ENCODE data around the gene ZRANB3.

Gene ZRANB3

DNA sequence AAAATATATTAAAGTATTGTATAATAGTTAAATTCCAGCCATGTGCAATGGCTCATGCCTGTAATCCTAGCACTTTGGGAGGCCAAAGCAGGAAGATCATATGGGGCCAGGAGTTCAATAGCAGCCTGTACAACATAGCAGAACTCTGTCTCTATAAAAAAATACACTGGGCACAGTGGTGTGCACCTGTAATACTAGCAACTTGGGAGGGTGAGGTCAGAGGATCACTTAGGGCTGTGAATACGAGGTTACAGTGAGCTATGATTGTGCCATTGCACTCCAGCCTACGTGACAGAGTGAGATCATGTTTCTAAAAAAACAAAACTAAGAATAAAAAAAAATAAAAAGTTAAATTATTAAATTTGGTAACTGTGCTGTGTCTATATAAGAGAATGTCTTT, 36.1 kb downstream of the ZRANB3 start:
- TF ChIP-seq, protein P1, sequence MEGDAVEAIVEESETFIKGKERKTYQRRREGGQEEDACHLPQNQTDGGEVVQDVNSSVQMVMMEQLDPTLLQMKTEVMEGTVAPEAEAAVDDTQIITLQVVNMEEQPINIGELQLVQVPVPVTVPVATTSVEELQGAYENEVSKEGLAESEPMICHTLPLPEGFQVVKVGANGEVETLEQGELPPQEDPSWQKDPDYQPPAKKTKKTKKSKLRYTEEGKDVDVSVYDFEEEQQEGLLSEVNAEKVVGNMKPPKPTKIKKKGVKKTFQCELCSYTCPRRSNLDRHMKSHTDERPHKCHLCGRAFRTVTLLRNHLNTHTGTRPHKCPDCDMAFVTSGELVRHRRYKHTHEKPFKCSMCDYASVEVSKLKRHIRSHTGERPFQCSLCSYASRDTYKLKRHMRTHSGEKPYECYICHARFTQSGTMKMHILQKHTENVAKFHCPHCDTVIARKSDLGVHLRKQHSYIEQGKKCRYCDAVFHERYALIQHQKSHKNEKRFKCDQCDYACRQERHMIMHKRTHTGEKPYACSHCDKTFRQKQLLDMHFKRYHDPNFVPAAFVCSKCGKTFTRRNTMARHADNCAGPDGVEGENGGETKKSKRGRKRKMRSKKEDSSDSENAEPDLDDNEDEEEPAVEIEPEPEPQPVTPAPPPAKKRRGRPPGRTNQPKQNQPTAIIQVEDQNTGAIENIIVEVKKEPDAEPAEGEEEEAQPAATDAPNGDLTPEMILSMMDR (conservative IDR thresholded peaks at IDR 0.05; ENCODE audit: low read length), result no peak
- no peak for TF ChIP-seq EZH2phosphoT487 (IDR thresholded peaks at IDR 0.05; ENCODE audit: borderline replicate concordance)
- no peak overlapping the region for H3K4me3 ChIP-seq (ENCODE audit: low read length, poor library complexity, severe bottlenecking)
- H3F3A ChIP-seq (ENCODE audit: low read depth), result no peaks in the 10 kb centered on the region
- H3K4me2 ChIP-seq (ENCODE audit: low read depth, low read length, poor library complexity, severe bottlenecking), result no peak overlapping the region
- no peaks in the 10 kb centered on the region for H3K27me3 ChIP-seq (ENCODE audit: insufficient read depth, low read length, poor library complexity, severe bottlenecking)
- H3K79me2 ChIP-seq (ENCODE audit: insufficient read depth, low read length), result no peaks in the 10 kb centered on the region
- no peak overlapping the region for H2AFZ ChIP-seq (ENCODE audit: low read length)
- H3K9ac ChIP-seq (ENCODE audit: low read depth, low read length, poor library complexity, severe bottlenecking), result no peak overlapping the region
- no peaks in the 10 kb centered on the region for H3K4me1 ChIP-seq (ENCODE audit: insufficient read depth, low read length, poor library complexity, severe bottlenecking)
- H3K9me2 ChIP-seq (replicated peaks; ENCODE audit: low read depth, low read length), result no peaks in the 10 kb centered on the region
- H4K20me1 ChIP-seq (ENCODE audit: insufficient read depth, low read length, poor library complexity, severe bottlenecking), result no peaks in the 10 kb centered on the region
- H3K36me3 ChIP-seq (ENCODE audit: insufficient read depth, low read length), result peaks cover 5% of the 10 kb centered on the region; the same call in 1 of the 2 replicates
- H3K9me3 ChIP-seq (ENCODE audit: insufficient read depth, low read depth, low read length), result peaks cover 7% of the 10 kb centered on the region; the same call in 1 of the 2 replicates

DNA sequence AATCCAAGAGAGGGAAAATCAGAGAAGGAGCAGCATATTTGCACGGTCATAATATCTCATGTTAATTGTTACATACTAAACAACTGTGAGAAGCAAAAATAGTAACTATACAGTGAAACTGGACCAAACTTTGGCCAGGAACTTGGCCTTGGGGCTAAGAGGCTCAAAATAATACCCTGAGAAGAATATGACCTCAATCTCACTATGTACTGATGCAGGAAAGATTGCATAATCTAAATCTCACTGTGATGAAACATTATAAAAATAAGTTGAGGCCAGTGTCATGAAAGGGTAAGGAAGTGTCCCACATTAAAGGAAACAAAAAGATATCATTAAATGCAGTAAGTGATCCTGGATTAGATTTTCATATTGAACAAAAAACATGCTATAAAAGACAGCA, 36.5 kb downstream of the ZRANB3 start:
- H3K4me2 ChIP-seq (ENCODE audit: low read depth, low read length, poor library complexity, severe bottlenecking), result no peak overlapping the region
- H3K27me3 ChIP-seq (ENCODE audit: insufficient read depth, low read length, poor library complexity, severe bottlenecking), result no peaks in the 10 kb centered on the region
- no peak overlapping the region for H3K9ac ChIP-seq (ENCODE audit: low read depth, low read length, poor library complexity, severe bottlenecking)
- no peaks in the 10 kb centered on the region for H3K4me1 ChIP-seq (ENCODE audit: insufficient read depth, low read length, poor library complexity, severe bottlenecking)
- no peaks in the 10 kb centered on the region for H4K20me1 ChIP-seq (ENCODE audit: insufficient read depth, low read length, poor library complexity, severe bottlenecking)
- H3K36me3 ChIP-seq (ENCODE audit: insufficient read depth, low read length), result 0 out of 2 replicates have a peak, but pooled peaks cover 1% of the 10 kb centered on the region
- no peaks in the 10 kb centered on the region for H3K9me2 ChIP-seq (replicated peaks; ENCODE audit: low read depth, low read length)
- H3F3A ChIP-seq (ENCODE audit: low read depth), result no peaks in the 10 kb centered on the region
- no peak overlapping the region for H2AFZ ChIP-seq (ENCODE audit: low read length)
- no peak for TF ChIP-seq EZH2phosphoT487 (IDR thresholded peaks at IDR 0.05; ENCODE audit: borderline replicate concordance)
- TF ChIP-seq, protein P1 (conservative IDR thresholded peaks at IDR 0.05; ENCODE audit: low read length), result no peak
- H3K9me3 ChIP-seq (ENCODE audit: insufficient read depth, low read depth, low read length), result peaks cover 5% of the 10 kb centered on the region; the same call in 1 of the 2 replicates
- no peak overlapping the region for H3K4me3 ChIP-seq (ENCODE audit: low read length, poor library complexity, severe bottlenecking)
- no peaks in the 10 kb centered on the region for H3K79me2 ChIP-seq (ENCODE audit: insufficient read depth, low read length)

DNA sequence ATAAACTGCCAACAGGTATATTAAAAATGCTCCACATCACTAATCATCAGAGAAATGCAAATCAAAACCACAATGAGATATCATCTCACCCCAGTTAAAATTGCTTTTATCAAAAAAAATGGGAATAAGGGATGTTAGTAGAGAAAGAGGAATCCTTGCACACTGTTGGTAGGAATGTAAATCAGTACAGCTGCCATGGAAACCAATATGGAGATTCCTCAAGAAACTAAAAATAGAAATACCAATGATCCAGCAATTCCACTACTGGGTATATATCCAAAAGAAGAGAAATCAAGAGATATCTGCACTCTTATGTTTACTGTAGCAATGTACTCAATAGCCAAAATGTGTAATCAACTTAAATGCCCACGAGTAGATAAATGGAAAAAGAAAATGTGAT, 40.6 kb downstream of the ZRANB3 start:
- Histone ChIP-seq H3K4me1 (ENCODE audit: insufficient read depth, low read length, poor library complexity, severe bottlenecking) (no peaks in the 10 kb centered on the region), H3K36me3 (ENCODE audit: insufficient read depth, low read length) (no peaks in the 10 kb centered on the region), H3K9ac (ENCODE audit: low read depth, low read length, poor library complexity, severe bottlenecking) (no peak overlapping the region), H3K9me2 (replicated peaks; ENCODE audit: low read depth, low read length) (no peaks in the 10 kb centered on the region), H3K79me2 (ENCODE audit: insufficient read depth, low read length) (no peaks in the 10 kb centered on the region), H4K20me1 (ENCODE audit: insufficient read depth, low read length, poor library complexity, severe bottlenecking) (no peaks in the 10 kb centered on the region), H3K4me2 (ENCODE audit: low read depth, low read length, poor library complexity, severe bottlenecking) (no peak overlapping the region), H3K4me3 (ENCODE audit: low read length, poor library complexity, severe bottlenecking) (no peak overlapping the region), H3K27me3 (ENCODE audit: insufficient read depth, low read length, poor library complexity, severe bottlenecking) (no peaks in the 10 kb centered on the region), H3K9me3 (ENCODE audit: insufficient read depth, low read depth, low read length) (no peaks in the 10 kb centered on the region), H3F3A (ENCODE audit: low read depth) (no peaks in the 10 kb centered on the region), H2AFZ (ENCODE audit: low read length) (no peak overlapping the region)
- TF ChIP-seq, protein P1 (conservative IDR thresholded peaks at IDR 0.05; ENCODE audit: low read length), result no peak
- TF ChIP-seq EZH2phosphoT487 (IDR thresholded peaks at IDR 0.05; ENCODE audit: borderline replicate concordance), result no peak
